ENCODE measurements around the gene ZC3H4. TPM values are rescaled to one million over a fixed set of nuclear protein-coding genes. Genes with fewer than 3 reads are reported as not detected.

The ZC3H4 gene
- total RNA-seq, 8 experiments from 2014 or later = 10.9 to 54.5 (median 22.8) TPM

DNA sequence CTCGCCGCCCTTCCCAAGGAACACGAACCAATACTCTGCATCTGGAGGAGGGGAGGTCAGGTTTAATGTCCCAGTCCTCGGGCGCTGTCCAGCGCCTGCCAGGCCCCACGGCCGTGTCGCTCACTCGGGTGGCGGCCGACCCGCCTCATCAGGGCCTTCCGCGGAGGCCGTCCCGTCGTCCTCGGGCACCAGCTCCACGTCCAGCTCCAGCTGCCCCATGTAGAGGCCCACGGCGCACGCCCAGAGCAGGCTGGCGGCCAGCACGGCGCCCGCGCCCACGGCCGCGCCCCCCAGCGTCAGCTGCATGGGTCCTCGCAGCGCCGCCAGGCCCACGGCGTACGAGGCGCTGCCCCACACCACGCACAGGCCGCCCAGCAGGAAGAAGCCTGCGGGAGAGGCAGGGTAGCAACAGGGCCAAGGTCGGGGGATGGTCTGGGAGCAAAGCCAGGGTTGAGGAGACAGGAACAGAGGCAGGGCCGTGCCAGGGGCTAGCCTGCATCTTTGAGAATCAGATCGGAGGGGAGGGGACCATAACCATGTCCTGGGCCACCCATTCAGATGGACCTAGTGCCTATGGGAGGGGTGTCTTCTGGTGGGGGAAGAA, 67.6 kb downstream of the ZC3H4 start:
- Histone ChIP-seq H3K4me3 (no peak overlapping the region), H3K27ac (no peak overlapping the region), H3K4me1 (replicated peaks in 1 of 2) (peaks cover 6 to 7% of the 10 kb centered on the region in 2 donors)
- no peak for ATAC-seq (replicated peaks in 6 of 8)
- WGBS, 10 experiments = 100% methylated on average over 1 of the region's 45 CpGs; no CpG with 5 or more reads in 8 of the 10 experiments
- in situ Hi-C loops (cut with MboI; ENCODE audit: low pct_unique_long_range_greater_than_20kb in 2 of 9, low sequenced_read_pairs in 9 of 9, unreplicated experiment in 9 of 9) = no loop called here

DNA sequence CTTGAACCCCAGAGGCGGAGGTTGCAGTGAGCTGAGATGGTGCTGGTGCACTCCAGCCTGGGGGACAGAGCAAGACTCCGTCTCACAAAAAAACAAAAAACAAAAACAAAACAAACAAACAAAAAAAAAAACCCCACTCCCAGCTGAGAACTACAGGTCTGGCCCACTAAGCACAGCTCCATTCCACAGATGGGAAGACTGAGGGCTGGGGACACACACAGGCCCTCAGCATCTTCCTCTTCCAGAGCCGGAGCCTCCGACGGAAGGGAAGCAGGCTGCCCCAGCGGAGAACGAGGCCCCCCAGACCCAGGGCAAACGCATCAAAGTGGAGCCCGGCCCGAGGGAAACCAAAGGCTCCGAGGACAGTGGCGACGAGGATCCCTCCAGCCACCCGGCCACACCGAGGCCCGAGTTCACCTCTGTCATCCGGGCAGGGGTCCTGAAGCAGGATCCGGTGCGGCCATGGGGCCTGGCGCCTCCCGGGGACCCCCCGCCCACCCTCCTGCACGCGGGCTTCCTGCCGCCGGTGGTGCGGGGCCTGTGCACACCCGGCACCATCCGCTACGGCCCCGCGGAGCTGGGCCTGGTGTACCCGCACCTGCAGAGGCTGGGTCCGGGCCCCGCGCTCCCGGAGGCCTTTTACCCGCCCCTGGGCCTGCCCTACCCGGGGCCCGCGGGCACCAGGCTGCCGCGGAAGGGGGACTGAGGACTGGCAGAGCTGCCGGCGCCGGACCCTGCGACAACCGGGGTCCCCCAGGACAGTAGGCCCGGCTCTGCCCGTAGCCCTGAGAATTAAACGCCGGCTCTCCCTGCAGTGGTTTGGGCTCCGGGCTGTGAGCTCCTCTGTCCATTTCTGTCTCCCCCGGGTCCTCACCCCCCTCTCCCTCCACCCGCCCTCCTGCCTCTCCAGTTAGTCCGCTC, 68.4 kb downstream of the ZC3H4 start:
- H3K27ac ChIP-seq = no peak overlapping the region
- H3K4me3 ChIP-seq = no peak overlapping the region
- H3K4me1 ChIP-seq (replicated peaks in 1 of 2) = peaks cover 6 to 7% of the 10 kb centered on the region in 2 donors
- in situ Hi-C loops (cut with MboI; ENCODE audit: low pct_unique_long_range_greater_than_20kb in 2 of 9, low sequenced_read_pairs in 9 of 9, unreplicated experiment in 9 of 9) = no loop called here
- ATAC-seq (replicated peaks in 6 of 8) = no peak
- 100% methylated on average over 1 to 6 of the region's 56 CpGs; no CpG with 5 or more reads in 4 of the 10 experiments for WGBS, 10 experiments

DNA sequence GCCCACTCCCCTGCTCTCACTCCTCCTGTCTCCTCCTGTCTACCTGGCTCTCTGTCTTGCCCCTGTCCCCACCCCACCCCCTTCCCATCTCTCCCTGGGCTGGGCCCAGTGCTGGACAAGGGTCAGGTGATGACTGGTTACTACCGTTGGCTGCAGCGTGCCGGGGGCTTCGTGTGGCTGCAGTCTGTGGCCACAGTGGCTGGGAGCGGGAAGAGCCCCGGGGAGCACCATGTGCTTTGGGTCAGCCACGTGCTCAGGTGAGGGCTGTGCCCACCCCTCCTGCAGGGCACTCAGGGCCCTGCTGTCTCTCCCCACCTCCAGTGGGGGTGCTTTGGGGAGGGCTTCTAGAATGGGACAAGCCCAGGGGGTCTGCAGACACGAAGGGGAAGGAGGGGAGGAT, 72.7 kb downstream of the ZC3H4 start:
- no peak for ATAC-seq (replicated peaks in 6 of 8)
- H3K27ac ChIP-seq = no peak overlapping the region
- H3K4me3 ChIP-seq = no peak overlapping the region
- 100% methylated on average over 1 of the region's 8 CpGs; no CpG with 5 or more reads in 9 of the 10 experiments for WGBS, 10 experiments
- in situ Hi-C loops (cut with MboI; ENCODE audit: low pct_unique_long_range_greater_than_20kb in 2 of 9, low sequenced_read_pairs in 9 of 9, unreplicated experiment in 9 of 9) = no loop called here
- peaks cover 6 to 8% of the 10 kb centered on the region in 2 donors for H3K4me1 ChIP-seq (replicated peaks in 1 of 2)

DNA sequence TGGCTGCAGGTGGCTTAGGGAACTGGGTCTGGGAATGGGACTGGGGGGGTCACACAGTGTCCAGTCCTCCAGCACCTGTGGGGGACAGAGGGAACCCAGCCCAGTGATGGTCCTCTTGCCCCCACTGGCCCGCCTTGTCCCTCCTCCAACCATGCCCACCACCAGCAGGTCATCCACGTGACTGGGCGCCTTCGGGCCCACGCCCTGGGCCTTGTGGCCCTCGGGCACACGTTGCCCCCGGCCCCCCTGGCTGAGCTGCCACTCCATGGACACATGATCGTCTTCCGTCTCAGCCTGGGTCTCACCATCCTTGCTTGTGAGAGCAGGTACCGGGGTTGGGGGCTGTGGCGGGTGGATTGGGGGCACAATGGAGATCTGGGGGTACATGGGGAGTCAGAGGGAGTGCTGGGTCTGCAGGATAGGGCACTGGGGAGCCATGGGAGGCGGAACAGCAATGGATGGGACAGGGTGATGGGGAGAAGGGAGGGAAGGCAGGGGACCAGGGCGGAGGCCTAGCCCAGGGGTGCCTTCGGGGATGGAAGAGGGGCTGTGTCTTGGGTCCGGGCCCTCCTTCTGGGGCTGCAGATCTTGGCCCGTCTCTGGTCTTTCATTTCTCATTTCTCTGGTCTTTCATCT, 74.2 kb downstream of the ZC3H4 start:
- in situ Hi-C loops (cut with MboI; ENCODE audit: low pct_unique_long_range_greater_than_20kb in 2 of 9, low sequenced_read_pairs in 9 of 9, unreplicated experiment in 9 of 9) = loop anchor here in 1 of 9 experiments (10.0 kb wide), 1 partner anchor 85 kb away; no protein-coding TSS in a partner anchor
- no peak overlapping the region for H3K27ac ChIP-seq
- peaks cover 10 to 11% of the 10 kb centered on the region in 2 donors for H3K4me1 ChIP-seq (replicated peaks in 1 of 2)
- H3K4me3 ChIP-seq = no peak overlapping the region
- ATAC-seq (replicated peaks in 6 of 8) = no peak
- 70 to 100% methylated on average over 3 to 6 of the region's 17 CpGs; no CpG with 5 or more reads in 8 of the 10 experiments for WGBS, 10 experiments

DNA sequence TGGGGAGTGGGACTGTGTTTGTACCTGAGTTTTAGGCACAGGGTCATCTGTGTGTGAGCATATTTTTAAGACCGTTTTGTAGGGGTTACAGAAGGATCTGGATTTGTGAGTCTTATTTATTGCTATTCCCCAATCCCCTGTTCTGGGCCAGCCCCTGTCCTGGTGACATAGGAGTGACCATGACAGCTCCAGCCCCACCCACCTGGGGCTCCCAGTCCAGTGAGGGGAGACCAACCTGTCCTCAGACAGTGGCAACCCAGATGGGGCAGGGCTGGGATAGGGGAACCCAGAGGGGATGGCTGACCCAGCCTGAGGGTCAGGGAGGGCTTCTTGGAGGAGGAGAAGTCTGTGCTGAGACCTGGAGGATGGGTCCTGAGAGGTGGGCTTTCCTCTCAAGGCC, 75.8 kb downstream of the ZC3H4 start:
- WGBS, 10 experiments = 29 to 80% methylated on average over 1 of the region's 1 CpG; no CpG with 5 or more reads in 8 of the 10 experiments
- Histone ChIP-seq H3K4me1 (replicated peaks in 1 of 2) (peaks cover 10 to 11% of the 10 kb centered on the region in 2 donors), H3K4me3 (no peak overlapping the region), H3K27ac (no peak overlapping the region)
- no peak for ATAC-seq (replicated peaks in 6 of 8)
- in situ Hi-C loops (cut with MboI; ENCODE audit: low pct_unique_long_range_greater_than_20kb in 2 of 9, low sequenced_read_pairs in 9 of 9, unreplicated experiment in 9 of 9) = loop anchor here in 1 of 9 experiments (10.0 kb wide), 1 partner anchor 87 kb away; no protein-coding TSS in a partner anchor

DNA sequence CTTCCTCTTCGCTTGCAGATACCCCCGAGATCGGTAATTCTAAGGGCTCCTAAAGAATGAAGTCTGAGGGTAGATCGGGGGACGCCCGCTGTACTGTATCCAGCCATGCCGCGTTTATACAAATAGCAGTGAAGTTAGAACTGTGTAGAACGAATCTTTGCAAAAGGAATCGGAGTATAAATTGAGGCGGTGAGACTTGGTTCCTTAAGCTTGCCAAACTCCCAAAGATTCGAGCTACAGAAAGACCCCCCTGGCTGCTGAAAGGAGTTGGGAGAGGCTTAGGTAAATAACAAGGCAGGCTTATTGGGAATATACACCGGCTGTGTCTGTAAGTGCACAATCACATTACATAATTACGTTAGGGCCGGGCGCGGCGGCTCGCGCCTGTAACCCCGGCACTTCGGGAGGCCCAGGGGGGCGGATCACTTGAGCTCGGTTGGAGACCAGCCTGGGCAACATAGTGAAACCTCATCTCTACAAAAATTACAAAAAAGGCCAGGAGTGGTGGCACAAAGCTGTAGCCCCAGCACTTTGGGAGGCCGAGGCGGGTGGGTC, 77.4 kb downstream of the ZC3H4 start:
- in situ Hi-C loops (cut with MboI; ENCODE audit: low pct_unique_long_range_greater_than_20kb in 2 of 9, low sequenced_read_pairs in 9 of 9, unreplicated experiment in 9 of 9) = loop anchor here in 1 of 9 experiments (10.0 kb wide), 1 partner anchor 89 kb away; no protein-coding TSS in a partner anchor
- peaks cover 10 to 11% of the 10 kb centered on the region in 2 donors for H3K4me1 ChIP-seq (replicated peaks in 1 of 2)
- WGBS, 10 experiments = 0 to 100% (median 12%) methylated on average over 2 to 17 of the region's 26 CpGs; no CpG with 5 or more reads in 2 of the 10 experiments
- peak overlapping the region; percentile 31 to 43 (median 36) for H3K4me3 ChIP-seq
- H3K27ac ChIP-seq = peak overlapping the region in 1 of 2 donors; percentile 2
- peak; percentile 49 to 68 (median 61) for ATAC-seq (replicated peaks in 6 of 8)

DNA sequence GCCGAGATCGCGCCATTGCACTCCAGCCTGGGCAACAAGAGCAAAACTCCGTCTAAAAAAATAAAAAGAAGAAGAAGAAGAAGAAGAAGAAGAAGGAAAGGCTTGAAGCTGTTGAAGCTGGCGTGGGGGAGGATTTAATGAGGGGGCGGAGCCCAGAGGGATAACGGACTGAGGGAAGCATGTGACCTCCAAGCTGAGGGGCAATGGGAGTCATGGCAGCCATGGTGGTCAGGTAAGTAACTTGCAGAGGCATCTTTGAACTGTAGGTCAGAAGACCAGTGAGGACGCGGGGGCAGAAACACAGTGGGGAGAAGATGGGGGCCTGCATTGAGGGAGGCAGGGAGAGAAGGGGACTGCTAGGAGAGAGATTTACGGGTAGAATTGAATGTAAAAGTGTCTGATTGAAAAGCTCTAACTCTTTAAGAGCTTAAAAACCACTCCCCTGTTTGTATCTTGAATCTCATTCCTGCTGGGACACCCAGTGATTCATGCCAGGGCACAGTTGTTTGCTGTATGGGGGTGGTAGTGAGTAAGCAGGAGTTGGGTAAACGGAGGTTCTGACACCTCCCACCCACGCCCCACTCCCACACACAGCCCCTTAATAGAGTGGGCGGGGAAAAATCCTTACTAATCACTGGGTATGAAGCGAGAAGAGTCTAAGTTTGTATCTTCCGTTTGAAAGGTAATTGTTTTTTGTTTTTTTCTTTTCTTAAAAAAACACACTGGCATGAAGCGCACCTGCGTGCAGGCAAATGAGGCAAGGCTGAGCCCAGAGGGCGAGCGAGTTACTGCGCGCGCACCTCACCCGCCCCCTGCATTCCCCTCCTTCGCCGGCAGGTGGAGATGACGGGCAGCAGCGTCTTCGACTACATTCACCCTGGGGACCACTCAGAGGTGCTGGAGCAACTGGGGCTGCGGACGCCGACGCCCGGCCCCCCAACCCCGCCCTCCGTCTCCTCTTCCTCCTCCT, 78.2 kb downstream of the ZC3H4 start:
- peak; percentile 85 to 93 (median 91) for ATAC-seq (replicated peaks in 6 of 8)
- Histone ChIP-seq H3K27ac (no peak overlapping the region), H3K4me1 (replicated peaks in 1 of 2) (peaks cover 10 to 11% of the 10 kb centered on the region in 2 donors), H3K4me3 (peak overlapping the region; percentile 31 to 43 (median 36))
- in situ Hi-C loops (cut with MboI; ENCODE audit: low pct_unique_long_range_greater_than_20kb in 2 of 9, low sequenced_read_pairs in 9 of 9, unreplicated experiment in 9 of 9) = loop anchor here in 1 of 9 experiments (10.0 kb wide), 1 partner anchor 89 kb away; no protein-coding TSS in a partner anchor
- 0 to 30% (median 12%) methylated on average over 1 to 17 of the region's 35 CpGs for WGBS, 10 experiments

DNA sequence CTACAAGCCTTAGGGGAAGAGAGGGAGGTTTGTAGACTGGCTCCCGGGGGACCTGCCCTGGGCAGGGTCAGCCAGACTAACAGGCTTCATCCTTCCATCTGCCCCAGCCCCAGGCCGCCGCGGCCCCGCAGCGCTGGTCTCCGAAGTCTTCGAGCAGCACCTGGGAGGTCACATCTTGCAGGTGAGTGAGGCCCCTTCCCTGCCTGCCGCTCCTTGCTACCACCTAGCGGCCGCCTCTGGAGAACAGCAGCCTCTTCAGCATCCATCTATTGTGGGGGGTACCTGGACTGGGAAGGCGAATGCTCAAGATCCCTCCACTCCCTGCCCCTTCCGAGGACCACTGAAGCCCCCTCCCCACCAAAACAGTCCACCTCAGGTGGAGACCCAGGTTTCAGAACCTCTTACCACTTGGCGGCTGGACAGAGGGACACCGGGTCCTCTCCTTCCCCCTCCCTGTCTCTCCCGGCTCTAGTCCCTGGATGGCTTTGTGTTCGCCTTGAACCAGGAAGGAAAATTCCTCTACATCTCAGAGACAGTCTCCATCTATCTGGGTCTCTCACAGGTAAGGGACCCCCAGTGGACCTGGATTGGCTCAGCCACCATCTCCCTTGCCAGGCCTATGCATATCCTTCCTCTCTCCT, 81.3 kb downstream of the ZC3H4 start:
- WGBS, 10 experiments = 0 to 100% (median 40%) methylated on average over 1 to 4 of the region's 17 CpGs; no CpG with 5 or more reads in 5 of the 10 experiments
- H3K4me1 ChIP-seq (replicated peaks in 1 of 2) = peaks cover 23 to 24% of the 10 kb centered on the region in 2 donors
- ATAC-seq (replicated peaks in 6 of 8) = peak in 4 of 8 experiments; percentile 14 to 22 (median 18)
- in situ Hi-C loops (cut with MboI; ENCODE audit: low pct_unique_long_range_greater_than_20kb in 2 of 9, low sequenced_read_pairs in 9 of 9, unreplicated experiment in 9 of 9) = loop anchor here in 1 of 9 experiments (10.0 kb wide), 1 partner anchor 93 kb away; no protein-coding TSS in a partner anchor
- no peak overlapping the region for H3K27ac ChIP-seq
- no peak overlapping the region for H3K4me3 ChIP-seq

DNA sequence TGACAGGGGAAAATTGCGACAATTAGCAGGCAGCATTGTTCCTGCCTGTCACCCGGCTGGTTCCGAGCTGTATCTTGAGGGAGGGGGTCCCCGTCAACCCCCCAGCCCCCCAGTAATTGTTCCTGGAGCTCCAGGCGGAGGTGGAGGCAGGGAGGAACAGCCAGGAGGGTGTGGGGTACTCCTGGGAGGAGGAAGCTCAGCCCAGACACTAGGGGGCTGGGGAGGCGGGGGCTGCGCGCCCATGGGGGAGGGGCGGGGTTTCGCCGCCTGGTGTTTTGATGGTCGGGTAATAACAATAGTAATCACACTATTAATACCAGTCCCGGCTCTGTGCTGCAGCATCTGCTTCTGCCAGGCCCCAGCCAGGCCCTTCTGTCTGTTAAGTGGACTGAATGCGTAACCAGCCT, 85.4 kb downstream of the ZC3H4 start:
- ATAC-seq (replicated peaks in 6 of 8) = peak in 6 of 8 experiments; percentile 27 to 78 (median 72)
- Histone ChIP-seq H3K27ac (no peak overlapping the region), H3K4me3 (no peak overlapping the region), H3K4me1 (replicated peaks in 1 of 2) (peaks cover 13 to 16% of the 10 kb centered on the region in 2 donors)
- in situ Hi-C loops (cut with MboI; ENCODE audit: low pct_unique_long_range_greater_than_20kb in 2 of 9, low sequenced_read_pairs in 9 of 9, unreplicated experiment in 9 of 9) = no loop called here
- 10 to 17% methylated on average over 2 of the region's 14 CpGs; no CpG with 5 or more reads in 8 of the 10 experiments for WGBS, 10 experiments

DNA sequence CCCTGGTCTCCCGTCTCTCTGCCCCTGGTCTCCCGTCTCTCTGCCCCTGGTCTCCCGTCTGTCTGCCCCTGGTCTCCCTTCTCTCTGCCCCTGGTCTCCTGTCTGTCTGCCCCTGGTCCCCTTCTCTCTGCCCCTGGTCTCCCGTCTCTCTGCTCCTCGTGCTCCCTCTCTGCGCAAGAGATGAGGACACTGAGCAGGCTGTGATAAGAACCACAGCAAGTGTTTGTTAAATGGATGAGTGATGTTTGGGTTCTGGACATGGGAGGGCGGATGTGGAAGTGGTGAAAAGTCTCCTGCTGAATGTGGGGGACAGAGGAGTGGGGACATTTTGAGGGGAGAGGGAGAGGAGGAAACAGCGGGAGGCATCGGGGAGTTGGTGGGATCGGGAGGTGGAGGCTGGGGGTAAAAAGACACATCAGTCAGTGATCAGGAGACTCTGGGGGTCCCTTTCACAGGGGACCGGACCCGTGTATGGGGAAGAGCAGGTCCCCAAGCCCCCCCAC, 85.9 kb downstream of the ZC3H4 start:
- H3K27ac ChIP-seq = no peak overlapping the region
- peaks cover 17 to 20% of the 10 kb centered on the region in 2 donors for H3K4me1 ChIP-seq (replicated peaks in 1 of 2)
- in situ Hi-C loops (cut with MboI; ENCODE audit: low pct_unique_long_range_greater_than_20kb in 2 of 9, low sequenced_read_pairs in 9 of 9, unreplicated experiment in 9 of 9) = no loop called here
- no peak overlapping the region for H3K4me3 ChIP-seq
- WGBS, 10 experiments = 30 to 100% methylated on average over 2 of the region's 12 CpGs; no CpG with 5 or more reads in 8 of the 10 experiments
- no peak for ATAC-seq (replicated peaks in 6 of 8)

DNA sequence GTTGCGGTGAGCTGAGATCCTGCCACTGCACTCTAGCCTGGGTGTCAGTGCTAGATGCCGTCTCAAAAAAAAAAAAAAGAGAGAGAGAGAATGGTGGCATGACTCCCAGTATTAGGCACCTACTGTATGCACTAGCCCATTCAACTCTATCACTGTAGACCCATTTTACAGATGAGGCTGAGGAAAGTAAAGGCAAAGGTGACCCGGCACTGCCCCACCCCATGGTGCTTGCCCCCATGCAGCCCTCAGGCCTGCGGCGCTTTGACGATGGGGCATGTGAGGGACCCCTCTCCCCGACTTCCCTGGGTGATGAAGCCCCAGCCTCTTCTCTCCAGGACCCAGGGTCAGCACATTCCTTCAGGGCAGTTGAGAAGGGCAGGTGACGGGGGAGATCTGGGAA, 86.7 kb downstream of the ZC3H4 start:
- ATAC-seq (replicated peaks in 6 of 8) = no peak
- in situ Hi-C loops (cut with MboI; ENCODE audit: low pct_unique_long_range_greater_than_20kb in 2 of 9, low sequenced_read_pairs in 9 of 9, unreplicated experiment in 9 of 9) = no loop called here
- H3K4me3 ChIP-seq = no peak overlapping the region
- 80 to 100% (median 95%) methylated on average over 1 to 4 of the region's 8 CpGs; no CpG with 5 or more reads in 7 of the 10 experiments for WGBS, 10 experiments
- peaks cover 17 to 20% of the 10 kb centered on the region in 2 donors for H3K4me1 ChIP-seq (replicated peaks in 1 of 2)
- no peak overlapping the region for H3K27ac ChIP-seq

Data from motor neuron (in vitro differentiated cells).